ENCODE results near the gene NATD1. TPM values are rescaled to one million over a fixed set of nuclear protein-coding genes. Genes with fewer than 3 reads are reported as not detected.

NATD1 gene
- polyA plus RNA-seq, 1 of the 3 experiments (the other 2 are of a cell fraction): 3.9 TPM

- H3K9ac ChIP-seq: no peak overlapping the region
- no peak for DNase-seq
- no peaks in the 10 kb centered on the region for H3K9me2 ChIP-seq
- no peak overlapping the region for H3K4me2 ChIP-seq
- no peak overlapping the region for H3K4me3 ChIP-seq (ENCODE audit: low read depth in 2 of 2, low read length in 1 of 2)
- CTCF ChIA-PET: interaction anchor here (1.1 kb wide), 1 partner anchor 171 kb away, joined by 3 read pairs; no protein-coding TSS in a partner anchor
- H3K79me2 ChIP-seq (ENCODE audit: insufficient read depth): peaks cover 98% of the 10 kb centered on the region
- H3K27me3 ChIP-seq (ENCODE audit: insufficient read depth): no peaks in the 10 kb centered on the region
- no peaks in the 10 kb centered on the region for H3K9me3 ChIP-seq
- H3K4me1 ChIP-seq (ENCODE audit: control insufficient read depth in 1 of 2, insufficient read depth in 2 of 2, low read depth in 1 of 2, low read length in 1 of 2): peaks cover 31 to 69% of the 10 kb centered on the region in 2 experiments
- H3K36me3 ChIP-seq (replicated peaks in 1 of 2; ENCODE audit: control insufficient read depth in 1 of 2, insufficient read depth in 2 of 2, low read length in 1 of 2): no peaks in the 10 kb centered on the region
- H4K20me1 ChIP-seq (ENCODE audit: insufficient read depth): peaks cover 91% of the 10 kb centered on the region
- H3F3A ChIP-seq (replicated peaks; ENCODE audit: insufficient read depth): peaks cover 8% of the 10 kb centered on the region
- 35% methylated on average over 10 of the region's 10 CpGs for WGBS (ENCODE audit: low lambda C conversion rate)
- no peak overlapping the region for H3K27ac ChIP-seq (ENCODE audit: low read depth in 2 of 2, low read length in 1 of 2)
- no peak overlapping the region for H2AFZ ChIP-seq (ENCODE audit: low read depth)
- no peak for TF ChIP-seq JUND (IDR thresholded peaks at IDR 0.05)
- TF ChIP-seq, protein P1, sequence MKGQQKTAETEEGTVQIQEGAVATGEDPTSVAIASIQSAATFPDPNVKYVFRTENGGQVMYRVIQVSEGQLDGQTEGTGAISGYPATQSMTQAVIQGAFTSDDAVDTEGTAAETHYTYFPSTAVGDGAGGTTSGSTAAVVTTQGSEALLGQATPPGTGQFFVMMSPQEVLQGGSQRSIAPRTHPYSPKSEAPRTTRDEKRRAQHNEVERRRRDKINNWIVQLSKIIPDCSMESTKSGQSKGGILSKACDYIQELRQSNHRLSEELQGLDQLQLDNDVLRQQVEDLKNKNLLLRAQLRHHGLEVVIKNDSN (IDR thresholded peaks at IDR 0.05; ENCODE audit: borderline replicate concordance, low read depth): no peak
- POLR2A ChIA-PET: no interaction called here
Observed at GRCh38 chr17:21291357-21291756, 38.1 kb upstream of the NATD1 start.

GRCh38 chr17:21289902-21290571, 36.8 kb upstream of the NATD1 start:
- WGBS (ENCODE audit: low lambda C conversion rate): 75% methylated on average over 11 of the region's 18 CpGs
- no peak overlapping the region for H3K9ac ChIP-seq
- peaks cover 14% of the 10 kb centered on the region for H3F3A ChIP-seq (replicated peaks; ENCODE audit: insufficient read depth)
- H3K36me3 ChIP-seq (replicated peaks in 1 of 2; ENCODE audit: control insufficient read depth in 1 of 2, insufficient read depth in 2 of 2, low read length in 1 of 2): no peaks in the 10 kb centered on the region
- TF ChIP-seq FOXM1 (IDR thresholded peaks at IDR 0.05; ENCODE audit: low read depth) (no peak), MXI1 (IDR thresholded peaks at IDR 0.05; ENCODE audit: low read depth, low read length) (0 out of 2 replicates have a peak, but pooled peaks have one; percentile 27)
- H3K9me2 ChIP-seq: no peaks in the 10 kb centered on the region
- ChIA-PET POLR2A (no interaction called here), CTCF (interaction anchor here (1.0 to 3.7 kb wide), 4 partner anchors 11 to 221 kb away, joined by 3 to 26 read pairs (median 4); no protein-coding TSS in a partner anchor)
- peaks cover 31 to 69% of the 10 kb centered on the region in 2 experiments for H3K4me1 ChIP-seq (ENCODE audit: control insufficient read depth in 1 of 2, insufficient read depth in 2 of 2, low read depth in 1 of 2, low read length in 1 of 2)
- H4K20me1 ChIP-seq (ENCODE audit: insufficient read depth): peaks cover 88% of the 10 kb centered on the region
- peak overlapping the region; percentile 38; the same call in 1 of the 2 replicates for H3K4me2 ChIP-seq
- peak overlapping the region; percentile 16 to 43; a peak in 2 of 4 replicates for H3K27ac ChIP-seq (ENCODE audit: low read depth in 2 of 2, low read length in 1 of 2)
- no peak overlapping the region for H3K4me3 ChIP-seq (ENCODE audit: low read depth in 2 of 2, low read length in 1 of 2)
- H3K79me2 ChIP-seq (ENCODE audit: insufficient read depth): peaks cover 100% of the 10 kb centered on the region
- H3K27me3 ChIP-seq (ENCODE audit: insufficient read depth): no peaks in the 10 kb centered on the region
- peak; percentile 46 for DNase-seq
- no peaks in the 10 kb centered on the region for H3K9me3 ChIP-seq
- H2AFZ ChIP-seq (ENCODE audit: low read depth): no peak overlapping the region

DNA sequence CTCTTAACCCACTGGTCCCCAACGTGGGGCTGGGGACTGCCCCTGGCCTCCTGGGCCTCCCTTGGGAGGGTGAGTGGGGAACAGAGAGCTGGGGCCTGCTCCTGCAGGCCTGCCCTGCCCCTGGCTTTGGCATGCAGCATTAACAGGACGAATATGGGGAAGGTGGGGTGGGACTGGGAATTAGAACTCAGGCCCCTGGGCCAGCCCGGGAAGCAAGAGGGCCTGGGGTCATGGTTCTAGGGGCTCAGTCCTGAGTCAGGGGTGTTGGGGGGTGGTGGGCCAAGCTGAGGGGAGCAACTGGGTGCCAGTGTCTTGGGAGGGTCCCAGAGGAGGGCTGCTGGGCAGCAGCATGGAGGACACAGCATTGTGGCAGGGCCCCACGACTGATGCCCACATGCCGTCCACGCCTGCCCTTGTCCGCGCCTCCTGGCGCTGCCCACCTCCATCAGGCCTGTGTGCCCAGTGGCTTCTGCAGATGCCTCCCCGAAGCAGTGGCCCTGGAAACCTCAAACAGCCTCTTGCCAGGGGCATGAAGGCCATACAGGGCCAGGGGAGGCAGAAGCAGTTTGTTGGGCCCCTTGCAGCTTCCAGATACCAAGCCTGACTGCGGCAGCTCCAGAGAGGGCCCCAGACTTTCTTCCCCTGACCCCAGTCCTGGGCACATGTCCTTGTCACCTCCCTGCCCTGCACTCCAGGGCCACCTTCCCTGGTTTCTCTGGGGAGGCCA, 36.1 kb upstream of the NATD1 start:
- H3K27me3 ChIP-seq (ENCODE audit: insufficient read depth): no peaks in the 10 kb centered on the region
- H3K4me1 ChIP-seq (ENCODE audit: control insufficient read depth in 1 of 2, insufficient read depth in 2 of 2, low read depth in 1 of 2, low read length in 1 of 2): peaks cover 31 to 63% of the 10 kb centered on the region in 2 experiments
- H3K4me2 ChIP-seq: peak overlapping the region; percentile 98; the same call in 1 of the 2 replicates
- DNase-seq: no peak
- H4K20me1 ChIP-seq (ENCODE audit: insufficient read depth): peaks cover 83% of the 10 kb centered on the region
- H3K4me3 ChIP-seq (ENCODE audit: low read depth in 2 of 2, low read length in 1 of 2): no peak overlapping the region
- H3K27ac ChIP-seq (ENCODE audit: low read depth in 2 of 2, low read length in 1 of 2): peak overlapping the region; percentile 16 to 43; a peak in 1 of 4 replicates
- no peaks in the 10 kb centered on the region for H3K9me3 ChIP-seq
- 89% methylated on average over 5 of the region's 11 CpGs for WGBS (ENCODE audit: low lambda C conversion rate)
- H3F3A ChIP-seq (replicated peaks; ENCODE audit: insufficient read depth): peaks cover 14% of the 10 kb centered on the region
- peaks cover 97% of the 10 kb centered on the region for H3K79me2 ChIP-seq (ENCODE audit: insufficient read depth)
- H3K9me2 ChIP-seq: no peaks in the 10 kb centered on the region
- POLR2A ChIA-PET: no interaction called here
- no peaks in the 10 kb centered on the region for H3K36me3 ChIP-seq (replicated peaks in 1 of 2; ENCODE audit: control insufficient read depth in 1 of 2, insufficient read depth in 2 of 2, low read length in 1 of 2)
- CTCF ChIA-PET: interaction anchor here (1.0 to 3.7 kb wide), 3 partner anchors 10 to 222 kb away, joined by 3 to 26 read pairs (median 4); no protein-coding TSS in a partner anchor
- no peak overlapping the region for H2AFZ ChIP-seq (ENCODE audit: low read depth)
- H3K9ac ChIP-seq: peak overlapping the region; percentile 41; the same call in 1 of the 2 replicates
- TF ChIP-seq, protein P2, sequence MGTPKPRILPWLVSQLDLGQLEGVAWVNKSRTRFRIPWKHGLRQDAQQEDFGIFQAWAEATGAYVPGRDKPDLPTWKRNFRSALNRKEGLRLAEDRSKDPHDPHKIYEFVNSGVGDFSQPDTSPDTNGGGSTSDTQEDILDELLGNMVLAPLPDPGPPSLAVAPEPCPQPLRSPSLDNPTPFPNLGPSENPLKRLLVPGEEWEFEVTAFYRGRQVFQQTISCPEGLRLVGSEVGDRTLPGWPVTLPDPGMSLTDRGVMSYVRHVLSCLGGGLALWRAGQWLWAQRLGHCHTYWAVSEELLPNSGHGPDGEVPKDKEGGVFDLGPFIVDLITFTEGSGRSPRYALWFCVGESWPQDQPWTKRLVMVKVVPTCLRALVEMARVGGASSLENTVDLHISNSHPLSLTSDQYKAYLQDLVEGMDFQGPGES (IDR thresholded peaks at IDR 0.05; ENCODE audit: low read depth, low read length): no peak
- TF ChIP-seq MEF2A (IDR thresholded peaks at IDR 0.05; ENCODE audit: borderline replicate concordance, low read depth): no peak
- no peak for TF ChIP-seq MXI1 (IDR thresholded peaks at IDR 0.05; ENCODE audit: low read depth, low read length)
- no peak for TF ChIP-seq TEAD4 (IDR thresholded peaks at IDR 0.05; ENCODE audit: borderline replicate concordance, insufficient read depth)
- TF ChIP-seq FOXM1 (IDR thresholded peaks at IDR 0.05; ENCODE audit: low read depth): no peak
- TF ChIP-seq, protein P3, sequence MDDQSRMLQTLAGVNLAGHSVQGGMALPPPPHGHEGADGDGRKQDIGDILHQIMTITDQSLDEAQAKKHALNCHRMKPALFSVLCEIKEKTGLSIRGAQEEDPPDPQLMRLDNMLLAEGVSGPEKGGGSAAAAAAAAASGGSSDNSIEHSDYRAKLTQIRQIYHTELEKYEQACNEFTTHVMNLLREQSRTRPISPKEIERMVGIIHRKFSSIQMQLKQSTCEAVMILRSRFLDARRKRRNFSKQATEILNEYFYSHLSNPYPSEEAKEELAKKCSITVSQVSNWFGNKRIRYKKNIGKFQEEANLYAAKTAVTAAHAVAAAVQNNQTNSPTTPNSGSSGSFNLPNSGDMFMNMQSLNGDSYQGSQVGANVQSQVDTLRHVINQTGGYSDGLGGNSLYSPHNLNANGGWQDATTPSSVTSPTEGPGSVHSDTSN (IDR thresholded peaks at IDR 0.05): no peak
- TF ChIP-seq, protein P4, sequence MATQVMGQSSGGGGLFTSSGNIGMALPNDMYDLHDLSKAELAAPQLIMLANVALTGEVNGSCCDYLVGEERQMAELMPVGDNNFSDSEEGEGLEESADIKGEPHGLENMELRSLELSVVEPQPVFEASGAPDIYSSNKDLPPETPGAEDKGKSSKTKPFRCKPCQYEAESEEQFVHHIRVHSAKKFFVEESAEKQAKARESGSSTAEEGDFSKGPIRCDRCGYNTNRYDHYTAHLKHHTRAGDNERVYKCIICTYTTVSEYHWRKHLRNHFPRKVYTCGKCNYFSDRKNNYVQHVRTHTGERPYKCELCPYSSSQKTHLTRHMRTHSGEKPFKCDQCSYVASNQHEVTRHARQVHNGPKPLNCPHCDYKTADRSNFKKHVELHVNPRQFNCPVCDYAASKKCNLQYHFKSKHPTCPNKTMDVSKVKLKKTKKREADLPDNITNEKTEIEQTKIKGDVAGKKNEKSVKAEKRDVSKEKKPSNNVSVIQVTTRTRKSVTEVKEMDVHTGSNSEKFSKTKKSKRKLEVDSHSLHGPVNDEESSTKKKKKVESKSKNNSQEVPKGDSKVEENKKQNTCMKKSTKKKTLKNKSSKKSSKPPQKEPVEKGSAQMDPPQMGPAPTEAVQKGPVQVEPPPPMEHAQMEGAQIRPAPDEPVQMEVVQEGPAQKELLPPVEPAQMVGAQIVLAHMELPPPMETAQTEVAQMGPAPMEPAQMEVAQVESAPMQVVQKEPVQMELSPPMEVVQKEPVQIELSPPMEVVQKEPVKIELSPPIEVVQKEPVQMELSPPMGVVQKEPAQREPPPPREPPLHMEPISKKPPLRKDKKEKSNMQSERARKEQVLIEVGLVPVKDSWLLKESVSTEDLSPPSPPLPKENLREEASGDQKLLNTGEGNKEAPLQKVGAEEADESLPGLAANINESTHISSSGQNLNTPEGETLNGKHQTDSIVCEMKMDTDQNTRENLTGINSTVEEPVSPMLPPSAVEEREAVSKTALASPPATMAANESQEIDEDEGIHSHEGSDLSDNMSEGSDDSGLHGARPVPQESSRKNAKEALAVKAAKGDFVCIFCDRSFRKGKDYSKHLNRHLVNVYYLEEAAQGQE (IDR thresholded peaks at IDR 0.05; ENCODE audit: low read depth, low read length): no peak
- no peak for TF ChIP-seq RFX5 (IDR thresholded peaks at IDR 0.05; ENCODE audit: low read length)
- no peak for TF ChIP-seq NFIC (IDR thresholded peaks at IDR 0.05; ENCODE audit: borderline replicate concordance)

Data from SK-N-SH (cell line).